WERI-Rb-1 (cell line): ENCODE measurements around the gene AMIGO1.

ENCODE experiments used
- DNase-seq: peaks from one replicate; pipeline ENCODE4 v3.0.0-alpha.2; 2020
- H3K27ac ChIP-seq: fragments of 250-450 bp; sonication (Bioruptor Pico); 2 replicates; pipeline ENCODE4 v1.5.1; 2020; ENCODE audit warnings: mild to moderate bottlenecking, moderate library complexity
- H3K27me3 ChIP-seq: fragments of 250-450 bp; sonication (Bioruptor Pico); 2 replicates; pipeline ENCODE4 v1.5.1; 2021; ENCODE audit warnings: mild to moderate bottlenecking, low read depth, moderate library complexity; ENCODE audit not compliant: insufficient read depth, severe bottlenecking
- H3K36me3 ChIP-seq: fragments of 250-450 bp; sonication (Bioruptor Pico); 2 replicates; pipeline ENCODE4 v1.5.1; 2020; ENCODE audit warnings: mild to moderate bottlenecking, moderate library complexity
- H3K4me3 ChIP-seq: 2 replicates; pipeline ENCODE4 v1.5.1; 2011; ENCODE audit warnings: low read depth, mild to moderate bottlenecking, control low read depth, low read length
- H3K9me3 ChIP-seq: fragments of 250-450 bp; sonication (Bioruptor Pico); 2 replicates; pipeline ENCODE4 v1.5.1; 2021; ENCODE audit warnings: mild to moderate bottlenecking, moderate library complexity; ENCODE audit not compliant: severe bottlenecking
- TF ChIP-seq, protein P1 (sequence below): IDR thresholded peaks from 2 replicates; pipeline ENCODE4 v1.5.1; 2011; ENCODE audit warnings: low read depth, mild to moderate bottlenecking, control low read depth, inconsistent platforms, low read length

The AMIGO1 gene, protein sequence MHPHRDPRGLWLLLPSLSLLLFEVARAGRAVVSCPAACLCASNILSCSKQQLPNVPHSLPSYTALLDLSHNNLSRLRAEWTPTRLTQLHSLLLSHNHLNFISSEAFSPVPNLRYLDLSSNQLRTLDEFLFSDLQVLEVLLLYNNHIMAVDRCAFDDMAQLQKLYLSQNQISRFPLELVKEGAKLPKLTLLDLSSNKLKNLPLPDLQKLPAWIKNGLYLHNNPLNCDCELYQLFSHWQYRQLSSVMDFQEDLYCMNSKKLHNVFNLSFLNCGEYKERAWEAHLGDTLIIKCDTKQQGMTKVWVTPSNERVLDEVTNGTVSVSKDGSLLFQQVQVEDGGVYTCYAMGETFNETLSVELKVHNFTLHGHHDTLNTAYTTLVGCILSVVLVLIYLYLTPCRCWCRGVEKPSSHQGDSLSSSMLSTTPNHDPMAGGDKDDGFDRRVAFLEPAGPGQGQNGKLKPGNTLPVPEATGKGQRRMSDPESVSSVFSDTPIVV

DNA sequence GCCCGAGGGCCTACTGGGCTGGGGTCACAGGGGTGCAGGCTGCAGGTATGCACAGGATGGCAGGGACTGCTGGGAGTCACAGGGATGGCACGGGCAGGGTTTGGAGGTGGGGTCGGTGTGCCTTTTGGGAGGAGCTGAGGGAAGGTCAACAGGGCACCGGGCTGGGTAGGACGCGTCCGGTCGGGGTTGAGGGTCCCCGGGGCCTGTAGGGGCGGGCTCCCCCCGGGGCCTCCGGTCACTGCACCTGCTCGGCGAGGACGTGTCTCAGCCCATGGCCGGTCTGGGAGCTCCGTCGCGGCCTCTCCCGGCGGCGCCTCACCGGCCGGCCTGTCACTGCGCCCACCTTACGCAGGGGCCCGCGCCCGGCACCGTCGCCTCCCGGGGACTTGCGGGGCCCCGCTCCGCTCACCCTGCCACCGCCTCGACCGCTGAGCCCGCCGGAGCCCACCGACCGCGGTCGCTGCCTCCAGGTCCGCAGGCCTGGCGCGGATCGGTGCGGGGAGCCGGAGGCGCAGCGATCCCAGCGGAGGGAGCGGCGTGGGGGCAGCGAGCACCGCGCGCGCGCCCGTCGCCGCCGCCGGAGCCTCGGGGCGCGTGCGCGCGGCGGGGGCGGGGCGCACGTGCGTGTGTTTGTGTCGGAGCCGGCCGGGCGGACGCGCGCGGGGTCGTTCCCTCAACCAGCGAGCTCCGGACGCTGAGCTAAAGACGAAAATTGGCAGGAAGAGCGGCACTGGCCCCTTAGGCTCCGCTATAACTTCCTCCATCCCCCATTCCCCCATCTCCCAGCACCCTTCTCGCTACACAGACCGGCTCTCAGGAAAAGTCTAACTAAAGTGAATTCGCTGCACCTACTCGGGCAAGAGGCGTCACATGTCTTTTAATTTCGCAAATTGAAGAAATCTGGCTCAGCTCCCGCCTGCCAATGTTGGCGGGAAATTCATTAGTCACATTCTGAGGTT lies at the start of gene AMIGO1:
TSS of gene AMIGO1 (minus strand) at position 552 of the 959 bp plus-strand sequence. CDS start 815 bp downstream, outside the sequence.
- Histone ChIP-seq H3K36me3 (peaks cover 10% of the 10 kb centered on the region), H3K4me3 (peak within 1 kb of the TSS; percentile 90), H3K27ac (peak within 1 kb of the TSS; percentile 37), H3K27me3 (no peaks in the 10 kb centered on the region), H3K9me3 (no peaks in the 10 kb centered on the region)
- TF ChIP-seq, protein P1, sequence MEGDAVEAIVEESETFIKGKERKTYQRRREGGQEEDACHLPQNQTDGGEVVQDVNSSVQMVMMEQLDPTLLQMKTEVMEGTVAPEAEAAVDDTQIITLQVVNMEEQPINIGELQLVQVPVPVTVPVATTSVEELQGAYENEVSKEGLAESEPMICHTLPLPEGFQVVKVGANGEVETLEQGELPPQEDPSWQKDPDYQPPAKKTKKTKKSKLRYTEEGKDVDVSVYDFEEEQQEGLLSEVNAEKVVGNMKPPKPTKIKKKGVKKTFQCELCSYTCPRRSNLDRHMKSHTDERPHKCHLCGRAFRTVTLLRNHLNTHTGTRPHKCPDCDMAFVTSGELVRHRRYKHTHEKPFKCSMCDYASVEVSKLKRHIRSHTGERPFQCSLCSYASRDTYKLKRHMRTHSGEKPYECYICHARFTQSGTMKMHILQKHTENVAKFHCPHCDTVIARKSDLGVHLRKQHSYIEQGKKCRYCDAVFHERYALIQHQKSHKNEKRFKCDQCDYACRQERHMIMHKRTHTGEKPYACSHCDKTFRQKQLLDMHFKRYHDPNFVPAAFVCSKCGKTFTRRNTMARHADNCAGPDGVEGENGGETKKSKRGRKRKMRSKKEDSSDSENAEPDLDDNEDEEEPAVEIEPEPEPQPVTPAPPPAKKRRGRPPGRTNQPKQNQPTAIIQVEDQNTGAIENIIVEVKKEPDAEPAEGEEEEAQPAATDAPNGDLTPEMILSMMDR, result no peak
- peak; percentile 75 for DNase-seq

DNA sequence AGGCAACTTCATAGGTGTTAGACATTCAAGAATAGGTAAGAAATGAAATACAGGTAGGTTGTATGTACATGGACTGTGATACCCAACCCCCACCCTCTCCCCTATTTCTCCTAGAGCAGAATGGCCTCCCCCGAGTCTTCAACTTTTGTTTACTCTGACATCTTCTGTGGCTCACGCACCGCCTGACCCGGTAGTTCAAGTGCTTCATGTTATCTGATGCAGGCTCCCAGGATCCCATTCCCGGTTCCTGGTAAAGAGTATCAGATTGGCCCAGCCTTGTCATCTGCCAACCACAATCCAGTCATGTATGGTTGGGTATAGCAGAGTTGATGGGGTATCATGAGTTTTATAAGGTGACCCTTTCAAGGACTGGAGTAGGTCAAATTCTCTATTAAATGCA lies 48.0 kb upstream of the AMIGO1 start:
- TF ChIP-seq, protein P1, result no peak
- no peak for DNase-seq
- no peak overlapping the region for H3K4me3 ChIP-seq

DNA sequence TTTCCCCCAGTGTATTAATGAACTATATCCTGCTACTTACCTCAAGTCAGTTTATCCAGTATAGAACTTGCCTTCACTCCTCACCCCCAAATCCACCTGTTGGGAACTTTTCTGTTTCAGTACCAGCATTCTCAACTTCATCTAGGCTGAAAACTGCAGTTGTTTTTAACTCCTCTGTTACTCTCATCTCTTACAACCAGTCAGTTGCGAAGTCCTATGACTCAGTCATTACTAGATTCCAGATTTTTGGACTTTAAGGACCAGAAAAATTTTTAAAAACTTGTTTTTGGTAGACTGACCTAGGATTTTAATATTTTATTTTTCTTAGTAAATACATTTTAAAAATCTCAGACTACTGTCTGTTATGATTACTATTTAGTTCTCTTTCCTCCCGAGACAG lies 47.0 kb upstream of the AMIGO1 start:
- Histone ChIP-seq H3K27me3 (no peaks in the 10 kb centered on the region), H3K36me3 (peaks cover 6% of the 10 kb centered on the region), H3K4me3 (no peak overlapping the region), H3K9me3 (no peaks in the 10 kb centered on the region), H3K27ac (no peak overlapping the region)
- TF ChIP-seq, protein P1, result no peak
- DNase-seq, result no peak

More for the DNA sequence above, 48.0 kb upstream of the AMIGO1 start:
- H3K36me3 ChIP-seq, result peaks cover 6% of the 10 kb centered on the region
- H3K27ac ChIP-seq, result no peak overlapping the region
- H3K9me3 ChIP-seq, result no peaks in the 10 kb centered on the region
- H3K27me3 ChIP-seq, result no peaks in the 10 kb centered on the region

DNA sequence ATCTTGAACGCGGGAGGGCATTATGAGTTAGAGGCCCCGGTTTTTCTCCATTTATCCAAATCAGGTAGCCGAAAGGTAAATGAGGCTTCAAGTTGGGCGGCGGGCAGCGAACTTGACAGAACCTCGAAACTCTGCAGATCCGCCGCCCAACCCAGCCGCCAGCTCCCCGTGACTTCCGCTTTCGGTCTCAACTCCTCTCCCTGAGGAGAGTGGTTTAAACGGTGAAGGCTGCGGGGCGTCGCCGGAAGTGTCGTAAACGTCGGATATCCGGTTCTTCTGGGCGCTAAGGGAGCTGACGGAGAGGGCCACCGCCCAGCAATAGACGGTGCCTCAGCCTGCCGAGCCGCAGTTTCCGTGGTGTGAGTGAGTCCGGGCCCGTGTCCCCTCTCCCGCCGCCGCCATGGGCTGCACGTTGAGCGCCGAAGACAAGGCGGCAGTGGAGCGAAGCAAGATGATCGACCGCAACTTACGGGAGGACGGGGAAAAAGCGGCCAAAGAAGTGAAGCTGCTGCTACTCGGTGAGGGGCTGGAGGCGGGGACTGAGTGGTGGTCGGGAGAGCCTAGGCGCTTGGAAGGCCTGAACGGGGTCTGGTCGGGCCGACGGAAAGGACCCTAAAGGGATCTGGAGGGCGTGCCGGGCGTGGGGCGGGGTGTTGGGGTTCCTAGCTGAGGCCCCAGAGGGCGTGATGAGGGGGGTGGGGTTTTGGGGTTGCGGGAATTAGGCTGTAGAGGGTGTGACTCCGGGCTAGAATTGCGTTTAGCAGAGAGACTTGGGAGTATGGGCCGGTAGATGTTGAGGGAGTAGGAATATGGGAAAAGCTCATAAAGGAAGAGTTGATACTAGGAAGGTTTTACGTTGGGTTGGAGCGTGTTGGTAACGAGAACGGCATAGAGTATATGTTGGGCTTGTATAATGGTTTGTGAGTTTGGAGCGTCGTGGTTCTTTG lies 39.1 kb upstream of the AMIGO1 start, which contains the start of gene GNAI3:
TSS of gene GNAI3 (plus strand) at position 295 of the 947 bp plus-strand sequence. CDS start at position 401, 106 bp downstream.
- Histone ChIP-seq H3K9me3 (no peaks in the 10 kb centered on the region), H3K27ac (peak within 1 kb of the TSS; percentile 76), H3K27me3 (no peaks in the 10 kb centered on the region), H3K4me3 (peak within 1 kb of the TSS; percentile 95), H3K36me3 (peaks cover 3% of the 10 kb centered on the region; the same call in 1 of the 2 replicates)
- peak; percentile 94 for DNase-seq
- TF ChIP-seq, protein P1, result no peak
